Stimulated activated CD8-positive, alpha-beta memory T cell treated with anti-CD3 and anti-CD28 coated beads, Interleukin-7, amount 100 ng/mL, for 24 hours (primary cell): ENCODE data around the gene DTX3L.
"Not testable (repeated sequence)": the region's sequence is repeated elsewhere in the genome, so short reads cannot be mapped to it uniquely, and the experiment has no call there.

Experiments used
- DNase-seq: peaks from one replicate; pipeline ENCODE4 v3.0.0-alpha.2; 2020; ENCODE audit warnings: low read depth

Gene DTX3L

DNA sequence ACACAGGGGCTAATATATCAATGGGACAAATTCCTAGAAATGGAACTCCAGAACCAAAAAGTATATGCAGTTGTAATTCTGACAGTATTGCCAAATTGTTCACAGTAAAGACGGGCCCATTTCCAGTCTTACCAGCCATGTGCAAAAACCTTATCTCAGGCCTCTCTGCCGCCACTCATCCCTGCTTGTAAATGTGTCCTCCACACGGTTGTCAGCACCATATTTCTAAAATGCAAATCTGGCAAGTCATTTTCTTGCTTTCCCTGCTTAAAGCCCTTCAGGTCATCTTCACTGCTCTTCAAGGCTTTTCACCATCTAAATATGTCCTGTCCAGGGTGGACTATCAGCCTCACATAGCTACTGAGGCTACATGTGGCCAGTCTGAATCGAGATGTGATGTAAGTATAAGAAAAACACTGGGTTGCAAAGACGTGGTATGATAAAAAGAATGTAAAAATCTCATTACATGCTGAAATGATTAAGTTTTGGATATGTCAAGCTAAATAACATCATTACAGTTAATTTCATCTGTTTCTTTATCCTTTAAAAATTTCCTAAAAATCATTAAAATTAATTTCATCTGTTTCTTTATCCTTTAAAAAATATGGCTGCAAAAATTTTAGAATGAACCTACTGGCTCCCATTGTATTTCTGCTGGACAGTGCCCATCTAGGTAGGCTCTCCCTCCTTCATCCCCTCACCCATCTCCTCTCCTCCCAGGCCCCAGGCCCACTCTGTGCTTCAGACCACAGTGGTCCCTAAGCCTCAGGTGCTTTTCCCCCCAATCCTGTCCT, 1.0 kb upstream of the DTX3L start:
- no peak for DNase-seq

DNA sequence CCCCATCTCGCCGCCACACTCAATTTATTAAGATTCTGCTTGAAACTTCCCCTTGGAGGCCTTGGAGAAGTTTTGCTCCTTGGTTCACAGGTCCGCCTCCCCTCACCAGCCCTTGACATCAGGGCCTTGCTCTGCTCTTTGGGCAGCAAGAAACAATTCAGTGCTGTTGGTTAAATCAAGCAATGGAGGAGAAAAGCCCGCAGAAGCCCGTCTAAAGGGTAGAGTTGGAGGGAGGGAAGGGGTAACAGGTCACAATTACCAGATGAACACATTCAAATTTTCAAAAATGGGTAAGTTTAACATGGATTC, 467 bp upstream of the DTX3L start:
- no peak for DNase-seq

DNA sequence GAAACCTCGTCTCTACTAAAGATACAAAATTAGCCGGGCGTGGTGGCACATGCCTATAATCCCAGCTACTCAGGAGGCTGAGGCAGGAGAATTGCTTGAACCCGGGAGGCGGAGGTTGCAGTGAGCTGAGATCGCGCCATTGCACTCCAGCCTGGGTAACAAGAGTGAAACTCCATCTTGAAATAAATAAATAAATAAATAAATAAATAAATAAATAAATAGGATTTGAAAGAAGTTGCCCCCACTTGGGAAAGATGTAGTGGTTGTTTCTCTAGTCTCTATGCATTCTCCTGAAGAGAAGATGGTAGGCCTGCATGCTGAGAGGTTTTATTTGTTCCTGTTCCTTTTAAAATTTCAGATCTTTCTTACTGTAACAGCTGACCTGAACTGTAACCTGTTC, 4.0 kb downstream of the DTX3L start:
- not testable (repeated sequence) for DNase-seq

DNA sequence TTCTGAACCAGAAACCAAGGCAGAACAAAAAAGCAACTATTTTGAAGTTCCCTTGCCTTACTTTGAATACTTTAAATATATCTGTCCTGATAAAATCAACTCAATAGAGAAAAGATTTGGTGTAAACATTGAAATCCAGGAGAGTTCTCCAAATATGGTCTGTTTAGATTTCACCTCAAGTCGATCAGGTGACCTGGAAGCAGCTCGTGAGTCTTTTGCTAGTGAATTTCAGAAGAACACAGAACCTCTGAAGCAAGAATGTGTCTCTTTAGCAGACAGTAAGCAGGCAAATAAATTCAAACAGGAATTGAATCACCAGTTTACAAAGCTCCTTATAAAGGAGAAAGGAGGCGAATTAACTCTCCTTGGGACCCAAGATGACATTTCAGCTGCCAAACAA, 4.6 kb downstream of the DTX3L start:
- no peak for DNase-seq

DNA sequence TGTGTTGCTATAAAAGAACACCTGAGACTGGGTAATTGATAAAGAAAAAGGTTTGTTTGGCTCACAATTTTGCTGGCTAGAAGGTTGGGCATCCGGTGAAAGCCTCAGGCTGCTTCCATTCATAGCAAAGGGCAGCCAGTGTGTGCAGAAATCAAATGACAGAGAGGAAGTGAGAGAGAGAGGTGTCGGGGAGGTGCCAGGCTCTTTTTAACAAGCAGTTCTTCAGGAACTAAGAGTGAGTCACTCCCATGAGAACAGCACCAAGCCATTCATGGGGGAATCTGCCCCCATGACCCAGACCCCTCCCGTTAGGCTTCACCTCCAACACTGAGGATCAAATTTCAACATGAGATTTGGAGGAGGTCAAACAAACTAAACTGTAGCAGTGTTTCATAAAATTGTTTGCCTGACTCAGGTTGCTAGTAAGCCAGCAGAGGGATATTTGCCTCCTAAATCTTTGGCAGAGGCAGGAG, 8.8 kb downstream of the DTX3L start:
- DNase-seq = no peak

DNA sequence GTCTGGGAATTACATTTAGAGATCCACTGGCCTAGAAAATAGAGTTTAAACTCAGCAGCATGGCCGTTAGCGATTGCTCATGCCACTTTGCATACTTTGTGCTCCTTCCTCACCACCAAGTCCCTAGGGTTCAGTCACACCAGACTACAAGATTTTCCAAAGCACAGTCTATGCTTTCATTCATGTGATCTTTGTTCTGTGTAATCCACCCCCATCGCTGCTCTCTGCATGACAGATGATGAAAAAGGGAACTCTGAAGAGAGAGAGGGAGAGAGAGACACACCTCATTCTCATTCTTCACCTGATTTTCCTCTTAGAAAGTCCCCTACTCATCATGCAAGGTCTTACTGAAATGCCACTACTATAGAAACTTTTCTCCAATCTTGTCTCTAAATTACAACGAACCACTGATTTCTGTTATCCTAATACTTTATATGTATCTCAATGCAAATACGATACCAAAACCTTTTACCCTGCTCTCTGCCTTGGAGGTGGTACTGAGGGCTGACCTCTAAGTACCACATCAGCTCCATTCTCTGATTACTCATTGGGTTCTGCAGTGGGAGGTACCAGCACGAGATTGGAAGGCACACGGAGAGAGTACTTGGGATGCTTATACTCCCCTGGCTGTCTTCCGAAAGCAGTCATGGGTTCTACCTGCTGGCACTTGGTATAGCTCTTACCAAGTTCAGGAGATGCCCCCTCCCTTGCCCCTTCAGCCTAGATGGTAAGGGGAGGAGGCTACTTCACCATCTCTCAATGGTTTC, 12.2 kb downstream of the DTX3L start:
- DNase-seq = no peak

DNA sequence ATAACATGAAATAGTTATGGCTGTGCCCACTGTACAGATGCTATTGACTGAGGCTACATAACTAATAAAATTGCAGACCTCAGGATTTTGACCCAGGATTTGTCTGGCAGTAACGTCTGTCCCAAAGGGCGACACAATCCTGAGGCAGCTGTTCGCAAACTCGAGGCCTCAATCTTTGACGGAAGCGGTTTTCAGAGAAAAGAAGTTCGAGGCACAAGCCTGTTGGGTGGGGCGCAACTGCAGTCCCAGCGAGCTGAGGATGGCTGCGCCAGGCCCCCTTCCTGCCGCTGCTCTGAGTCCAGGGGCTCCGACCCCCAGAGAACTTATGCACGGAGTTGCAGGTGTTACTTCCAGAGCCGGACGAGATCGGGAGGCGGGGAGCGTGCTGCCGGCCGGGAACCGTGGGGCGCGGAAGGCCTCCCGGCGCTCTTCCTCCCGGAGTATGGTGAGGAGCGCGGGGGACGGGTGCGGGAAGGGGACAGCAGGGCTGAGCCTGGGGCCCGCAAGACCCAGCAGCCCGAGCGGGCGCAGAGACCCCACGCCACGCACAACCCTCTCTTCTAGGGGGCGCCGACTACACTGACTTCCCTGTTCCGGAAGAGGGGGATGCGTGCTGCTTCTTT, 13.4 kb downstream of the DTX3L start, which contains the start of gene PARP15:
Gene PARP15 (plus strand): TSS at position 242 of the 623 bp plus-strand sequence. CDS start 18 bp downstream, at position 260.
- DNase-seq = no peak

DNA sequence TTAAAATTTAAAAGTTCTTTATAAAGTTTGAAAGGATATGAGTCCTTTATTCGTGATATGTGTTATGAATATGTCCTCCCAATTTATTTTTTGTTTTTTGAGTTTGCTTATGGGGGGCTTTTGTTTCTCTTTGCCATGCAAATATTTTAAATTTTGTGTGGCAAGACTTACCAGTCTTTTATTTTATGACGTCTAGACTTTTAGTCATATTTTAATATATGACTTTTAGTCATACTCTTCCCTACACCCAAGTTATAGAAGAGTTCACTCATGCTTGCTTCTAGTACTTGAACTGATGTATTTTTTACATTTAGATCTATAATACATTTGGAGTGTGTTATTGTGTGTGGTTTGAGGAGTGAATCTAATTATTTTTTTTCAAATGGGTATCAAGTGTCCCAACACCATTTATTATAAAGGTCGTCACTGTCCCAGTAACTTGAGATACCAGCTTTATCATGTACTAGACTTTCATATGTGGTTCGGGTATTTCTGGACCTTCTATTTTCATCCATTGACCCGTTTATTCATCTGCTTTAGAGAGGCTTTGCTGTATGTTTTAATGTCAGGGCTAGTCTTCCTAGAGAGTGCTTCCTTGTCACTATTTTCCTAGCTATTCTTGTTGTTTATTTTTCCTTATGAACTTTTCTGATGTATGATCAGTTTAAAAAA, 14.1 kb downstream of the DTX3L start:
- no peak for DNase-seq

DNA sequence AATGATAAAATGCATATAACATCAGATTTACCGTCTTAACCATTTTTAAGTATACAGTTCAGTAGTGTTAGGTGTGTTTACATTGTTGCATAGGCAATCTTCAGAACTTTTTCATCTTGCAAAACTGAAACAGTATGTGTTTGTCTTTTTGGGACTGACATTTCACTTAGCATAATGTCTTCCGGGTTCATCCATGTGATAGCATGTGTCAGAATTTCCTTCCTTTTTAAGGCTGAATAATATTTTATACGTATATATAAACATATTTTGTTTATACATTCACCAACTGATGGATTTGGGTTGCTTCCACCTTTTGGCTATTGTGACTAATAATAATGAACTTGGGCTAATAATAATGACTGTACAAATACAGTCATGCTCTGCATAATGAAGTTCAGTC, 16.3 kb downstream of the DTX3L start:
- DNase-seq = no peak

DNA sequence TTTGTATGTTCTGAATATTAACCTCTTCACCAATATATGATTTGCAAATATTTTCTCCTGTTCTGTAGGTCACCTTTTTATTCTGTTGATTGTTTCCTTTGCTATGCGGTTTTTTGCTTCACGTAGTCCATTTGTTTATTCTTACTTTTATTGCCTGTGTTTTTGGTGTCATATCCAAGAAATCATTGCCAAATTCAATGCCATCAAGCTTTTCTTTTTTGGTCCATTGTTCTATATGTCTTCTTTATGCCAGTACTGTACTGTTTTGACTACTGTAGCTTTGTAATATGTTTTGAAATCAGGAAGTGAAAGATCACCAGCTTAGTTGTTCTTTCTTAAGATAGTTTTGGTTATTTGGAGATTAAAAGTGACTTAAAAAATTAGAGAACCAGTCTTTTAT, 17.5 kb downstream of the DTX3L start:
- no peak for DNase-seq

DNA sequence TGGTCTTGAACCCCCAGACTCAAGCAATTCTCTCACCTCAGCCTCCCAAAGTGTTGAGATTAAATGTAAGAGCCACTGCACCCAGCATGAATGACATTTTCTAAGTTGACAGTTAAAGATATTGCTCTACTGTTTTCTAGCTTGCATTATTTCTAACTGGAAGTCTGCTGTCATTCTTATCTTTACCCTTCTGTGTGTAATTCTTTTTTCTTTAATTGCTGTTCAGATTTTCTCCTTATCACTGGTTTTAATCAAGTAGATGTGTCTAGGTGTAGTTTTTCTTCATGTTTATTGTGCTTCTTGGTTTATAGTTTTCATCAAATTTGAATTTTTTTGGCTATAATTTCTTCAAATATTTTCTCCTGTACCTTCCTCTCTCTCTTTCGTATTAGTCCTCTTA, 18.3 kb downstream of the DTX3L start:
- no peak for DNase-seq

DNA sequence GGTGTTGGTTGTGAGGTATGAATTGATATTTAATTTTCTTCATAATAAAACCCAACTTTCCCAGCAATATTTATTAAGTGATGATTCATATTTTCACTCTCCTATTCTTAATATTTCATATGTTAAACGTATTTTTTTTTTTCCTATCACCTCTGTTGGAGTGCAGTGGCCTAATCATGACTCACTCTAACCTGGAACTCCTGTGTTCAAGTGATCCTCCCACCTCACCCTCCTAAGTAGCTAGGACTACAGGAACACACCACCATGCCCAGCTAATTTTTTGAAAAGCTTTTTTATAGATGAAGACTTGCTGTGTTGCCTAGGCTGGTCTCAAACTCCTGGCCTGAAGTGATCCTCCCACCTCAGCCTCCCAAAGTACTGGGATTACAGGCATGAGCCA, 22.0 kb downstream of the DTX3L start:
- no peak for DNase-seq

DNA sequence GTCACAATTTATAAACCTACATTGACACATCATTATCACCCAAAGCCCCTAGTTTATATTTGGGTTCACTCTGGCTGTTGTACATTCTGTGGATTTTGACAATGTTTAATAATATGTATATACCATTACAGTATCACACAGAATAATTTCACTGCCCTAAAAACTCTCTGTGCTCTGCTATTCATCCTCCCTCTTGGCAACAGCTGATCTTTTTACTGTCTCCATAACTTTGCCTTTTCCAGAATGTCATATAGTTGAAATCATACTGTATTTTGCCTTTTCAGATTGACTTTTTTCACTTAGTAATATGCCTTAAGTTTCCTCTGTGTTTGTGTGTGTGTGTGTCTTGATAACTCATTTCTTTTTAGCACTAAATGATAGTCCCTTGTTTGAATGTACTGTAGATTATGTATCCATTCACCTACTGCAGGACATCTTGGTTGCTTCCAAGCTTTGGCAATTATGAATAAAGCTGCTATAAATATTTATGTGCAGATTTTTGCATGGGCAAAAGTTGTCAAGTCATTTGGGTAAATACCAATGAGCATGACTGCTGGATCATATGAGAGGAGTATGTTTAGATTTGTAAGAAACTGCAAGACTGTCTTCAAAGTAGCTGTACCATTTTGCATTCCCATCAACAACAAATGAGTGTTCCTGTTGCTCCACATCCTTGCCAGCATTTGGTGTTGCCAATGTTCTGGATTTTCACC, 22.8 kb downstream of the DTX3L start:
- DNase-seq = no peak

DNA sequence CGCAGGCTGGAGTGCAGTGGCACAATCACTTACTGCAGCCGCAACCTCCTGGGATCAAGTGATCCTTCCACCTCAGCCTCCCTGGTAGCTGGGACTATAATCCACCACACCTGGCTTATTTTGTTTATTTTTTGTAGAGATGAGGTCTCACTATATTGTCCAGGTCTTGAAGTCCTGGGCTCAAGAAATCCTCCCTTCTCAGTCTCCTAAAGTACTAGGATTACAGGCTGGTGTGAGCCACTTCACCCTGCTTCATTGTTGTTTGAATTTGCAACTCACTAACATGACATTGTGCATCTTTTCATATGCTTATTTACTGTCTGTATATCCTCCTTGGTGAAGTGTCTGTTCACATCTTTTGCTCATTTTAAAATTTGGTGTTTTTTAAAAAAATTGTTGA, 23.4 kb downstream of the DTX3L start:
- DNase-seq = no peak

DNA sequence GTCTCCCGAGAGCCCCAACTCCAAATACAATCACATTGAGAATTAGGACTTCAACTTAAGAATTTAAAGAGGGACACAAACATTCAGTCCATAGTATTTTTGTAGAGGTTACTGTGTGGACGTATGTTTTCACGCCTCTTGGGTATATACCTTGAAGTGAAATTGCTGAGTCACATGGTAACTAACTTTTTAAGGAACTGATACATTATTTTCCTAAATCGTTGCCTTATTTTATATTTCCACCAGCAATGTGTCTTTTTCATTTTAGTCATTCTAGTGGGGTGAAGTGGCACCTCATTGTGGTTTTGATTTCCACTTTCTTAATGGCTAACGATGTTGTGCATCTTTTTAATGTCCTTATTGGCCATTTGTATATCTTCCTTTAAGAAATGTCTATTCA, 25.2 kb downstream of the DTX3L start:
- no peak for DNase-seq

DNA sequence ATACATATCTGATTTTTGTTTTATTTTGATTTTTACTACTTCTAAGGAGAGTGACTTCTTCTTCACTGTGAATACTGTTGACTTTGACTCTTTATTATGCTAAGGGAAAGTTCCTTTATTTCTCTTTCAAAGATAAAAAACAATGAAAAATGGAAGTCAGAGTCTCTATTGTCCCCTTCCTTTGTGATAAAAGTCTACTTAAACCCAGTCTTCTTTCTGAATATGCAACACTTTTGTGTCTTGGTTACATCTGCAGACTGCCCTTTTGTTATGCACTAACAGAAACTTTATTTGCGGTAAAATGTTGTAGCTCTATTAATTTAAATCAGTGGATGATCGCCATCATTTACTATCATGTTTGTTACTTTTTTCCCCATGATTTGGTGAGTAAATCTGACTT, 26.5 kb downstream of the DTX3L start:
- DNase-seq = no peak

DNA sequence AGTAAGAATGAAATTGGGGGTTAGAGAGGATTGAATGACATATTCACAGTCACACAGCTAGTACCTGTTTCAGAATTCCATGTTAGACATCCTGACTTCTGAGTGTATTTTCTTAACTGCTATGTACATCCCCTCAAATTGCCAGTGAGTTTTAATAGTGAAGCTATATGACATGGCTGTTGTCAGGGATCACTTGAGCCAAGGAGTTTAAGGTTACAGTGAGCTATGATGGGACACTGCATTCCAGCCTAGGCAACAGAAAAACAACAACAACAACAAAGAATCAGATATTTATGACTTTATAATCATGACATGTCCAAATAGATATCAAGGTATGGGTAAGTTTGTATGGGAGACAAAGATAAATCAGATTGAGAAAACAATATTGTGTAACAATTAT, 29.9 kb downstream of the DTX3L start:
- DNase-seq = no peak

DNA sequence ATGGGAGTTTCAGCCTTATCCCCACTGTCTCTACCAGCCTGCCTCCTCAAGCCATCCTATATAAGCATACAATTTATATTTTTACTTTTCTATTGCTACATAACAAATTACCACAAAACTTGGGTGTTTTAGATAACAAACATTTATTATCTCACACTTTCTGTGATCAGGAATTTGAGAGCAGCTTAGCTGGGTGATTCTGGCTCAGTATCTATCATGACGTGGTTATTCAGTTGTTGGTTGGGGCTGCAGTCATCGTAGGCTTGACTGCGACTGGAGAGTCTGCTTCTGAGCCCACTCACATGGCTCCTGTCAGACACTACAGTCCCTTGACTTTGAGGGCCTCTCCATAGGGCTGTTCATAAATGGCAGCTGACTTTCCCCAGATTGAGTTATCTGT, 34.0 kb downstream of the DTX3L start:
- DNase-seq = no peak

DNA sequence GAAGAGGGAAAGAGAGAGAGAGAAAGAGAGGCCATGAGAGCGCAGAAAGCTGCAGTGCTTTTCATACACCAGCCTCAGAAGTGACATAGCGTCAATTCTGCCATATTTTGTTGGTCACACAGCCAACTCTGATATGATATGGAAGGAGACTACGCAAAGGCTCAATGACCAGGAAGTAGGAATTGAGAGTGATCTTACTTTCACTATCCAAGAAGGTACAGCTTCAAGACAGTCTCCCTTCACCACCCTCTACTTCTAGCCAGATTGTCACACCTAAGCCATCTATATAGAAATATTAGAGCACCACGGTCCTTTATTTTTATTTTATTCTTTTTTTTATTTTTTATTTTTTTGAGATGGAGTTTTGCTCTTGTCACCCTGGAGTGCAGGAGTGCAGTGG, 34.4 kb downstream of the DTX3L start:
- no peak for DNase-seq

DNA sequence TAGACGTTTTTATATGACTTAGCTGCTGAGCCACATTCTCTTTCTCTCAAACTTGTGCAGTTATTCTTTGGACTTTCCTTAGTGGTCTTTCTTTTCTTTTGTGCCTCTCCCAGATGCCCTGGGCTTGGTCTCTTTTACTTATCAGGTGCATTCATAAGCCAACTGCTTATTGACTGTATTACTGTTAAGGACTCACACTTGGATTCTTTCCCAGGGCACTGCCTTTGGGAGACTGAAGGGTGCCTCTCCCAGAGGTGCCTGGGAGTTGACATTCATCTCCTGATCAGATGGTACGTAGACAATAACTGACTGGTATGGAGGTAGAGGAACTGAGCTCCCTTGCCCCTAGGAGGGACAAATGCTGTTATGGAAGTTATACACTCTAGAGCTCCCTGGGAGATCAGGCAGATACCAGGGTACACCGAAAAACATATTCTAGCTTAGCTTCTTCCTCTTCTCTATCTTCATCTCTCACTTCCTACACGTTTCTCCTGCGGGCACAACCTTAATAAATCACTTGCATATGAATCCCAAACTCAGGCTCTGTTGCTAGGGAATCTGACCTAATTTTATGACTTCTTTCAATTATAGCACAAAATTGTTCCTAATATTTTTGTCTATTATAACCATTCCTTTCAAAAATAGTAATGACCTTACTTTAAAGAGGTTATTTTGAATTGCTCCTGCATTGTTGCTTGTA, 38.0 kb downstream of the DTX3L start:
- DNase-seq = no peak

DNA sequence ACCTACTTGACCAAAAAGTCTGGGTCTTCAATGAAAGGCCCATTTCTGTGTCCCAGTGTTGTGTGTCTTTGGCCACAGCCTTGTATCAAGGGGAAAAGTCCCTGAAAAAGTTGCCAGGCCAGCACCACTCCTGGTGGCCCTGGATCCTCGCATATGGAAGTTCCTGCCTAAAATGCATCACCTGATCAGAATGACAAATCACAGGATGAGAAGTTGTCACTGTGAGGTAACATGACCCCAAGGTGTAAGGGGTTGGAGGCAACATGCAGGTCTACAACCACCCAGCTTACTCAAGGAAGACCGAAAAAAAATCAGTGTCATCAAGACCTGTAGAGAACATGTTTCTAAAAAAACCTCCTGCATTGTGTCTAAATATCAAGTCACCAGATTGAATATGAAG, 38.9 kb downstream of the DTX3L start:
- no peak for DNase-seq
